Measurements from ENCODE around the gene LCE3B.
"Not testable (repeated sequence)": the region's sequence is repeated elsewhere in the genome, so short reads cannot be mapped to it uniquely, and the experiment has no call there.

The LCE3B gene

GRCh38 chr1:152613511-152613910 is at the start of gene LCE3B:
Gene LCE3B (plus strand): TSS chr1:152613811. CDS start chr1:152613811, 0 bp downstream.
- DNase-seq = no peak

GRCh38 chr1:152565115-152565514 is 48.5 kb upstream of the LCE3B start:
- DNase-seq = no peak

DNA sequence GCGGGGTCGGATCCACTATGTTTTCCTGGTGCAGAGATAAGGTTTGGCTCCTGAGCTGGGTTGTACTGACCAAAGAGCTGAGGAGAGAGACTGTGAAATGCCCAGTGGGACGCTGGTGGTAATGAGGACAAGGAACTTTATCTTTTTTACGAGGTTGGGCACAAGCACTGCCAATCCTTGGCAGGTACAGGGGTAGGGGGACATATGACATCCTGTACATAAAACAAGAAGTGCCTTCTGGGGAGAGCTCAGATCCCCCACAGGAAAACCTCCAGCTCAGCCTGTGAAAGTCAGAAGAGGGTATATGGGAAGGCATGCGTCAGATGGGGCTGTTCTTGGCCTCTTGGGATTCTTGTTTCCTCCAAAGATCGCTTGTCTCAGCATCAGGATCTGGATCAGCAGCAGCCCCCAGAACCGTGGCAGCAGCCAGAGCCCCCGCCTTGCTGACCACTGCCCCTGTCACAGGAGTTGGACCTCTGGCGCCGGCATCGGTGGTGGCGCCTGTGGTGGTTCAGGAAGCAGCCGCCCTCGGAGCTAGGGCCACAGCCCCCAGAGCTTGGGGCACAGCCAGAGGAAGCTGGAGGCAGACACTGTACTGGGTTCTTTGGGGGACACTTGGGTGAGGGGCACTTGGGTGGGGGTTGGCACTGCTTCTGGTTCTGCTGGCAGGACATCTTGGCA is 47.9 kb upstream of the LCE3B start:
- no peak for DNase-seq

- DNase-seq = no peak
These were observed 46.9 kb upstream of the LCE3B start, which contains the start of gene LCE3E for GRCh38 chr1:152566681-152567080. Gene LCE3E (minus strand): TSS chr1:152566780. CDS start chr1:152566208, 572 bp downstream.

DNA sequence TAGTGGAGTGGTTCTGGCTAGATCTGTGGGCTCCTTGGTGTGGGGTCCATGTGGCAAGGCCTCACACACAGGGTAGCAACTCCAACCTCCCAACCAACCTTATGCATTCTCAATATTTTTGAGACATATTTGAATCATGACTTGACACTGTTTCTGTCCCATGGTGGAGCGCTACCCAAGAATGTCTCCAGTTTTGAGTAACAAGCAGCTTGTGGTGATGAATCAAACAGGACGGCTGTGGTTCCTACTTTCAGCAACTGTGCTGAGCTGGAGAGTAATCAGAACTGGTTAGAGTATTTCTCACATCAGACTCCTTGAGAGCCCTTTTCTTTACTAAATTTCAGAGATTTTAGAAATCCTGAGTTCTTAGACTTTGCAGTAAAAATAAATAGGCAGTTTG is 36.4 kb upstream of the LCE3B start:
- DNase-seq = no peak

- not testable (repeated sequence) for DNase-seq
These were observed 34.1 kb upstream of the LCE3B start for GRCh38 chr1:152579526-152579925.

GRCh38 chr1:152580433-152580832 is 33.2 kb upstream of the LCE3B start, which contains the start of gene LCE3D:
Gene LCE3D (minus strand): TSS chr1:152580516. CDS start chr1:152579936, 580 bp downstream.
- no peak for DNase-seq

DNA sequence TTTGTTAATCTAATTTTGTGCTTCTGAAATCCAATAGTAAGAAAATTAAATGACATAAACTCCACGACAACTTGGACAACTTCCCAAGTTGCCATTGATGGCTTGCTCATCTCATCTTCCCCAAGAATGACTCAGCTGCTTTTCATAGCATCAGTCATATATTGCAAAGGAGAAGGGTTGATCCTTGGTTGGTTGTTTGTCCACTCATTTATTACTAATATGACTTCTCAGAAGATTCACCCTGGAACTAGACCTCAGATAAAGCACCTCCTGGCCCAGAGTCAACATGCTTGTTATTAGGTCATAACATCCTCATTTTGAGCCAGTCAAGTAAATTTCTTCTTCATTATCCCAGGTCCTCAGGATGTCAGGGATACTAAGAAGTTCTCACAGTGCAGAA is 31.0 kb upstream of the LCE3B start:
- DNase-seq = no peak

- DNase-seq = no peak
These were observed 28.0 kb upstream of the LCE3B start for GRCh38 chr1:152585586-152585985.

DNA sequence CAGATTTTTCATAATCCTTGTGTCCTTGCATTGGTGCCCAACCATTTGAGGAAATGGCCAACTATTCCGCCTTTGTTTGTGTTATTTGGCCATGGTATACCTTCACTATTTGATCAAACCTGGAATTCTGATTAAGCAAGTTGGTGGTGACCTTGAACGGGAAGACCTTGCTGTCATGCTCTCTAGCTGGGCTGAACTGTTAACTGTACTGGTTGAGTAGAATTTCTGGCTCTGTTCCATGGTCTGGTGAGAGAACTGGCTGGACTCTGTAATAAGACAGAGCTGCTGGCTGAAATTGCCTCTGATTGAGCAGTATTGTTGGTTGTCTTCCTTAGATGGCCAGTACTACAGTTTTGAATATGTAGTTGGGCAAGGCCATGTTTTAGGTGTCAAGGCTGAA is 16.6 kb upstream of the LCE3B start:
- no peak for DNase-seq

DNA sequence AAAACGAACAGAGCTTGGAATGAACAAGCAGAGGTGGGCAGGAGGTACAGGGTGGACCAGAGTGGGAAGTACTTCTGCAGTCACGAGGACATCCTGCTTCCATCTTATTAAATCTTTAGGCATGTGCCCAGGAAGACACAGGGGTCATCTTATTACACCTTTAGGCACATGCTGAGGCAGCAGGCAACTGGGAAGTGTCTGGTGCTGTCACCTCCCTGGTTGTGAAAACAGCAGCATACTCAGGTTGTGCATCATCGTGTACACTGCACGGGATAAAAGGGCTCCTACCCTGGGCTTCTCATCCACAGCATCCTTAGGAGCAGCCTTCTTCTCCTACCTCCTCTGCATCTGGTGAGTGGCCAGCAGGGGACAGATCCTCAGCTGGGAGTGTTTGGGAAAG is 13.7 kb upstream of the LCE3B start, which contains the start of gene LCE3C:
Gene LCE3C, plus strand, starts transcription at position 301 of the 400 bp plus-strand sequence. CDS start 498 bp downstream, outside the sequence.
- DNase-seq = no peak

- no peak for DNase-seq
These were observed 8.4 kb downstream of the LCE3B start for GRCh38 chr1:152621993-152622392.

DNA sequence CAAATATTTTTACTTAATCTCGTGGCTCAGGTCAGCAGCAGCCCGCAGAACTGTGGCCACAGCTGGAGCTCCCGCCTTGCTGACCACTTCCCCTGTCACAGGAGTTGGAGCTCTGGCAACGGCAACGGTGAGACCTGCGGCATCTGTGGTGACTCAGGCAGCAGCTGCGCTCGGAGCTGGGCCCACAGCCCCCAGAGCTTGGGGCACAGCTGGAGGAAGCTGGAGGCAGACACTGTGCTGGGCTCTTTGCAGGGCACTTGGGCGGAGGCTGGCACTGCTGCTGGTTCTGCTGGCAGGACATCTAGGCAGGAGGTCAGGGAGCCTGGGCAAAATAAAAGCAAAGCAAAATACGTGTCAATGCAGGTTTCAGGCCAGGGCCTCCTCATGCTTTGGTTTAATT is 9.2 kb downstream of the LCE3B start, which contains the start of gene LCE3A:
Gene LCE3A, minus strand, starts transcription at position 301 of the 400 bp plus-strand sequence. Its CDS starts 0 bp downstream, at position 301.
- DNase-seq = no peak

DNA sequence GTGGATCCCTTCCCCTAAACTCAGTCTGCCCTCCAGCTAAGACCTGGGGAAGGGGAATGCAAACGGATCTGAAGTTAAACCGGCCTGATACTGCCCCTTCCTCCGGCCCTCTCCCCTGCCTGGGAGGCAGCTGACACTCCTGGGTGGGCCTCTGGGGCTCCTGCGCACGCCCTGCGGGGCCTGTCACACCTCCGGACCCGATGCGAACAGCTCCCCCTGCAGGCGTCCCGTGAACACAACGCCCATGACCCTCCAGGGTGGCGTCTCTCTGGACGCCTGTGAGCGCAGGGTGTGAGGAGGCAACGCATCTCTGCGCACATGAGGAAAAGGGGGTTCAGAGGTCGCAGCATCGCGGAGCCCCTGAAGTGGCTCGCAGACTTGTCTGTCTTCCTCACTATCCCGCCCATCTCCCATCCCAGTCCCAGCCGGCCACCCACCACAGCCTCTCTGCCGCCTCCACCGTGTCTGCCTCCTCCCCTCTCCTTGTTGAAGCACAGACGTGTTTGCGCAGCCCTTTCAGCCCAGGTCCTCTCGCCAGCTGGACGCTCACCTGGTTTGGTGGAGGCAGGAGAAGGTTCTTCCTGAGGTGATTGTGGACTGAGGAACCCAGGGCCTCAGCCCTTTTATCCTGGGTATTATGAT is 9.7 kb downstream of the LCE3B start:
- DNase-seq = peak in 1 of 2 experiments; percentile 38

- DNase-seq = no peak
These were observed 13.1 kb downstream of the LCE3B start for GRCh38 chr1:152626744-152627143.

- DNase-seq = no peak
These were observed 17.0 kb downstream of the LCE3B start for GRCh38 chr1:152630596-152630995.

DNA sequence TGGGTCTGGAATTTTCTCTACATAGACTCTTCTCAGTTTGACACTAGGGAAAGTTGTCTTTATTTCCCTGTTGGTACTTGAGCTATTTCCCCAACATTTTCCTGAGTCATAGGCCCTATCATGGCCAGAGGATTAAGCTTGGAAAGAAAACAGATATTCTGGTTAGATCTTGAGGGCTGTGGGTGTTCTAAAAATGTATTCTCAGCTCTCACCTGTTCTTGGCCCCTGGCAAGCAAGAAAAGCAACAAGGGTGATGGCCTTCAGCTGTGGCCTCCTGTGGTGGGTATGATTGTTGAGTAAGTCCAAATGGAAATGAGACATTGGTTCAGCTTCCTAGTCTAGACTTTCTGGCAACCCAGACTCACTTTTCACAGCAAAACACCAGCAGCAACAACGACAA is 26.7 kb downstream of the LCE3B start:
- DNase-seq = no peak

DNA sequence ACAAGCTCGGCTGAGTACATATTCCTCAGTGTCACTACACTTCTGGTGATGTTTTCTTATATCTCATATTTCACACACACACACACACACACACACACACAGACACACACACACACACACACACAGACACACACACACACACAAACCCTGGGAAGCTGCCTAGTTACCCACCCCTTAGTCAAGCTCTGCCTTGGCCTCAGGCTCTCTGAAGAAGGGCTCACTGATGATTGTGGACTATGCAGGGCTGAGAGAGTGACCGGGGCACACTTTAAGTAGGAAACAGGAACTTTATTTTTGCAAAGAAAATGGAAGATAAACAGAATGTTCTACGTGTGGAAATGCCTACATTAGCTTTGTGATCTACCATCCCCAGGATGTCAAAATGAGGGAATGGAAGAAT is 30.3 kb downstream of the LCE3B start:
- no peak for DNase-seq

DNA sequence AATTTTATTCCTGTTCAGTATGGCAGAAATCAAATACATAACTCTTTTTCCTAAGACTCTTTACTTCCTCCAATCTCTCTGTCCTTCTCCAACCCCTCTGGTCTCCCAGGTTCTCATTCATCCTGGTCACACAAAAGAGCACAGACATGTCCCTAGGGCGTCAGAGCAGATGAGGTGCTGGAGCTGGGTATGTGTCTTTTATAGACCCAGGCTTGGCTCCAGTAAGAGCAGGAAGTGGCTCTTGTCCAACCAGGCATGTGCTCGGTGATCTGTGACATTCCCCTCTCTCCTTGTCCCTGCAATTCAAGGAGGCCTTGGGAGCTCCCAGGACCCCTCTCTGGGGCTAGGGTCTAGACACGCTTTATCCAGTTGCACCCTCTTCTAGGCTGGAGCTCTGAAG is 31.5 kb downstream of the LCE3B start:
- DNase-seq = no peak

DNA sequence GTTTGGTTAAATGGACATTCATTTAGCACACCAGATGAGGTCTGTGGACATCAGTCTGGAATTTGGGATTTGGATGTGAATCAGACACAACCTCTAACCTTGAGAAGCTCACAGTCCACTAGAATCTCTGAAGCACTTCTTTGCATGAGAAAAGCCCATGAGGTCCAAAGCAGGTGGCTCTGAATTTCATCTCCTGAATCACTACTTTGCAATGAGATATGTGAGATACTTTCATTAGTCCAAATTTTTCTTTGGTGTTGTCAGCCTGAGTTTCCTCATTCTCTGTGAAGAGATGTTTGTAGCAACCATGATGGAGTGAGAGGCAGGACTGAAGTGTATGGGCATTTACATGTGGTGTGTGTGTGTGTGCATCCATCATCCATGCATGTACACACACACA is 33.0 kb downstream of the LCE3B start:
- no peak for DNase-seq

- DNase-seq = peak in 1 of 2 experiments; percentile 50
These were observed 40.5 kb downstream of the LCE3B start for GRCh38 chr1:152654110-152654509.

DNA sequence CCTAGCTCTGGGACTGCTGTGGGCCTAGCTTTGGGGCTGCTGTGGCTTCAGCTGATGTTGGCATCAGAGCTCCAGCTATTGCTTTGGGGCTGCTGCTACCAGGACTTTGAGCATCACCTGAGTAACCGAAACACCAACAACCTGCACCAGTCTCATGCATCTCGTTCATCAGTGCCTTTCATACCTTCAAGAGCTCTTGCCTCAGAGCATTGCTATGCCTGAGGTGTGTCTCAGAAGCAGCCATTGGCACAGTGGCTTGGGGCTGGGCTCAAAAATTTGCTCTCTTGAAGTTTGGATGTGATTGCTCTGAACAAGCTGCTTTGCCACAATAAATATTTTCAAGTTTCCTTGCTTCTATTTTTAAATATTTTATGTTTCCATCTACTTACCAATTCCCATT is 42.8 kb downstream of the LCE3B start:
- DNase-seq = no peak

DNA sequence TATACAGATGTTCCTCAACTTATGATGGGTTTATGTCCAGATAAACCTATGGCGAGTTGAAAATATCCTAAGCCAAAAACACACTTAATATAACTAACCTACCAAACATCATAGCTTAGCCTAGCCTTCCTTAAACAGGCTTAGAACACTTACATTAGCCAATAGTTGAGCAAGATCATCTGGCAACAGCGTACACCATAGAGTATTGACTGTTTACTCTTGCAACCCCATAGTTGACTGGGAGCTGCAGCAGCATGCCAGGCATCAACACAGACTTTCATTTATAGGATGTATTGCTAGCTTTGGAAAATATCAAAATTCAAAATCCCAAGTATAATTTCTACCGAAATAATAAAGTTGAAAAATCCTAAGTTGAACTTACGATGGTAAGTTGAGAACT is 44.1 kb downstream of the LCE3B start:
- DNase-seq = no peak

- no peak for DNase-seq
These were observed 45.0 kb downstream of the LCE3B start for GRCh38 chr1:152658649-152659048.
